ENCODE measurements around the gene SERTAD1.
"Not testable (repeated sequence)": the region's sequence is repeated elsewhere in the genome, so short reads cannot be mapped to it uniquely, and the experiment has no call there.

Gene SERTAD1

DNA sequence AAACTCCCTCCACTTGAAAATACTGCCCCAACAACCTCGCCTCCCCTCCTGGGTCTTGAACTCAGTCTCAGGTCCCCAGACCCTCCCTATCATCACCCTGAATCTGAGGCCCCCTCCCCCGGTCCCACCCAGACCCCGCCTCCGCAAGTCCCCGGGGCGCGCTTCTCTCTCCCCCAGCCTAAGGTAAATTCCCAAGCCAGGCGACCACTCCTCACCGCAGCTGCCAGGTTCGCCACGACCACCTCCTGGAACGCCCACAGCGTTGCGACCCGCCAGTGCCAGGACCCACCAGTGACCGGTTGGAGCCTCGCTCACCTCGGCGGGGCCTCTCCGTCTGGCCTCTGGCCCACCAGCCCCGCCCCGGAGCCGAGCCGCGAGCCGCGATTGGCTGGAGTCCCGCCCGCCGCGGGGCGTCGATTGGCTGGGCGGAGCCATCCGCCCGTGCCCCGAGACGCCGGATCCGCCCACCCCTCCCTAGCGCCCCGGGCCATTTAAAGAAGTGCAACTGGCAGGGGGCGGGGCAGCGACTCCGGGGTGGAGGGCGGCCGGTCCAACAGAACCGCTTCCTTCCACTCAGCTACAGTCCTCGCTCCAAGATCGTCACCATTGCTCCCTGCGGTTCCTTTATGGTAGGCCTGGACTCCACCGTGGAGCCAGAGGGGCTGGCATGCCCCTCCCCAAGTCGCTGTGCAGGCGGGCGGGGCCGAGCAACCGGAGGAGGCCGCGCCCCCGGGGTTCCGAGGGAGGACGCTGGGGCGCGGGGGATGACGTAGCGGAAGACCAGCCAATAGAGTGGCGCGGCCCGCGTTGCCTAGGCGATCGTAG lies 18.4 kb upstream of the SERTAD1 start, which contains the start of gene SERTAD3:
SERTAD3 (minus strand) TSS at position 336 of the 825 bp plus-strand sequence. CDS start 2,255 bp downstream, outside the sequence.
- Histone ChIP-seq H3K36me3 (ENCODE audit: insufficient read depth, low read length) (peaks cover 22% of the 10 kb centered on the region), H3K27me3 (ENCODE audit: insufficient read depth, low read length) (no peaks in the 10 kb centered on the region), H3K4me3 (ENCODE audit: low read length) (peak within 1 kb of the TSS; percentile 99), H3K9me3 (ENCODE audit: low read length) (no peaks in the 10 kb centered on the region), H2AFZ (ENCODE audit: low read depth, low read length) (peak within 1 kb of the TSS; percentile 92), H3K4me1 (ENCODE audit: insufficient read depth, low read length) (peaks cover 31% of the 10 kb centered on the region)

DNA sequence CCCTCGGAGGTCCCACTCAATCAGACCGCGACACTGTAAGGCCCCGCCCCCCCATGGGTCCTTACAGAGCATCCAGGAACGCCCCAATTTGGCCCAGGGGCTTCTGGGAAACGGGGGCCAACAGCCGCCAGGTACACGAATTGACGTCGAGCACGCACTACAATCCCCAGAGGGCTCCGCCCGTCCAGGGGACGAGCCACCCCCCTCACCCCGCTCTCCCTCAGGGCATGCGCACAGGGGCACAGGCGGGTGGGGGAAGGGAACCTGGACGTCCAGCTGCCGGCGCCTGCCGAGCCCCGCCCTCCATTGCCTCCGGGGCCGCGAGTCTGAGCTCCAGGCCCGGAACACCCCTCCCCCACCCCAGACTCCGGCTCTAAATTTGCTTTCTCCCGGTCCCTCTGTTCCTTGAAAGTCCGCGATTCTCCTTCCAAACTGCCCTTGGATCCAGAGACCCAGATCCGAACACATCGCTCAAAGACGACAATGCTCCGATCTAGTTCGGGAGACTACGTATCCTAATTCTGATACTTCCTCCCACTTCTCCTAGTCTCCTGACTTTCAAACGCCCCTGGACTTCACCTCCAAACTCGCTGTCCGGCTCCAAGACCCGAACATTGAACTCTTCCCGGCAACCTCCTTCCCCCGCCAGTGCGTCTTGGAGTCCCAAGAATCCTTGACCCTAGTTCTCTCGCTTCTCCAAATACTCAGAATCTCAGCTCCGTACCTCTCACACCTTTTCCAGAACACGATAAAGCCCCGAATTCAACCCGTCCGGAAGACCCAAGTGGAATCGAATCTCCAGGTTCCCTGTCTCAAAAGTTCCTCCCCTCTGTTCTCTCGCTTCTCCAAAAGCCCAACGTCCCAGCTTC lies 17.6 kb upstream of the SERTAD1 start:
- Histone ChIP-seq H3K9me3 (ENCODE audit: low read length) (no peaks in the 10 kb centered on the region), H3K27me3 (ENCODE audit: insufficient read depth, low read length) (no peaks in the 10 kb centered on the region), H3K36me3 (ENCODE audit: insufficient read depth, low read length) (peaks cover 22% of the 10 kb centered on the region)

DNA sequence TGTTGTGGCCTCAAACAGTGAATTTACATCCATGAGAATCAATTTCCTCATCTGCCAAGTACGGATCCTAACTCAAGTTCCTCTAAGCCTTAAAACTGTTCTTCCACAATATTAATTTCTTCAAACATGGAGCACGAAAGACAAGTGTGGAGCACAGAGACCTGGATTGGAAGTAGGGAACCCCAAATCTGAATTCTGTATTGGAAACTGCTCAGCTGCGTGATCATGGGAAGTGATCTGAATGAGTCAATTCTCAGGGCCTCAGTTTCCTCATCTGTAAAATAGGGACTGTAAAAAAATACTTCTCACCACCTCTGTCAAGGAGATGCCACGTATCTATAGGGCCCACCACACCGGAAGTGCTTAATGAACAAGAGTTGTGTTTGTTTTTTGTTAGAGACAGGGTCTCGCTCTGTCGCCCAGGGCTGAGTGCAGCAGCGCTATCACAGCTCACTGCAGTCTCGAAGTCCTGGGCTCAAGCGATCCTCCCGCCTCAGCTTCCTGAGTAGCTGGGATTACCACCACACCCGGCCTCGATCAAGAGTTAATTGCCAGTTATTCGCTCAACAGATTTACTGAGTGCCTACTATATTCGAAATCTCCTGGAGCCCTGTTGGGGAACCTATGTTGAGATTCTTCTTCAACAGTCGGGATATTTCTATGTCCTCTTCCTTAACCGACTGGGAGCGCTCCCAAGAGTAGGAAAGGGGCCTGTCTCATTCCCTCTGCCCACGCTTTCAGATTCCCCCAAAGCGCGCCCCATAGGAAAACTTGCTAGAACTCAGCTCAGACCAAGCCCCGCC lies 16.7 kb upstream of the SERTAD1 start:
- peaks cover 22% of the 10 kb centered on the region for H3K36me3 ChIP-seq (ENCODE audit: insufficient read depth, low read length)
- H3K9me3 ChIP-seq (ENCODE audit: low read length), result no peaks in the 10 kb centered on the region
- peaks cover 31% of the 10 kb centered on the region for H3K4me1 ChIP-seq (ENCODE audit: insufficient read depth, low read length)
- peak overlapping the region; percentile 99 for H3K4me3 ChIP-seq (ENCODE audit: low read length)
- no peak overlapping the region for H2AFZ ChIP-seq (ENCODE audit: low read depth, low read length)
- H3K27me3 ChIP-seq (ENCODE audit: insufficient read depth, low read length), result no peaks in the 10 kb centered on the region

More for the DNA sequence above, 17.6 kb upstream of the SERTAD1 start:
- Histone ChIP-seq H2AFZ (ENCODE audit: low read depth, low read length) (peak overlapping the region; percentile 44), H3K4me1 (ENCODE audit: insufficient read depth, low read length) (peaks cover 31% of the 10 kb centered on the region), H3K4me3 (ENCODE audit: low read length) (peak overlapping the region; percentile 99)

DNA sequence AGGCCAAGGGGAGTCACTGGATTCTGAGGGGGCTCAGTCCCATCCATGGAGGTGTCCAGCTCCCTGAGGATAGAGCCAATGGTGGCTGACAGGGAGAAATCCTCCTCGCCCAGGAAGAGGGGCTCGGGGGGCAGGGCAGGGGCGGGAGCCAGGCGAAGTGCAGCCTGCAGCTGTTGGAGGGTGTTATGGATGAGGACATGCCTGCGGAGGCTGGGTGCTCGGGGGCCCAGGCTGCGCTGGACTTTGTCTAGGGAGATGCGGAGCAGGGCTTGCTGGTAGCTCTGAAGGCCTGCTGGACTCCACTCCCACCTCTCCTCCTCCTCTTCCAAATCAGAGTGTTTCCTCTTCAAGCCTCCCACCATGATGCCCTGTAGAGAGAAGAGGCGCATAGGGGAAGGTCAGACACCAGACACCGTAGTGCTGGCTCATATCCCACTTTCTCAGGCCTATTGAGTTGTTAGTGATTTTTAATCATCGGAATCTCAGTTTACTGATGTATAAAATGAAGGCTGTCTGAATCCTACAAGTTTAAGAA lies 16.0 kb upstream of the SERTAD1 start:
- Histone ChIP-seq H2AFZ (ENCODE audit: low read depth, low read length) (no peak overlapping the region), H3K27me3 (ENCODE audit: insufficient read depth, low read length) (no peaks in the 10 kb centered on the region), H3K36me3 (ENCODE audit: insufficient read depth, low read length) (peaks cover 22% of the 10 kb centered on the region), H3K9me3 (ENCODE audit: low read length) (no peaks in the 10 kb centered on the region), H3K4me3 (ENCODE audit: low read length) (no peak overlapping the region), H3K4me1 (ENCODE audit: insufficient read depth, low read length) (peaks cover 31% of the 10 kb centered on the region)

DNA sequence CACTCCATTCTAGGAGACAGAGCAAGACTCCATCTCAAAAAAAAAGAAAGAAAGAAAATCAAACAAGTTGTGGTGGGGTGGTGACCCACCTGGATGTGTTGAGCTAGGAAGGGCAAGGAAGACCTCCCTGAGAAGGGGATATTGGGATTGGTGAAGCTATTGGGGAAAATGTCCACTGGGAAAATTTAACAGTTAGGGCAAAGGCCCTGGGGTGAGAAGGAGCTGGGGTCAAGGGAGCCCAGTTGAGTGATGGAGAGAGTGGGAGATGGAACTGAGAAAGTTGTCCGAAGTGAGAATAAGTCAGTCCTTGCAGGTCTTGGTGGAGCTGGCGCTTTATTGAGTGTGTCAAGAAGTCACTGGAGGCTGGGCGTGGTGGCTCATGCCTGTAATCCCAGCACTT lies 12.5 kb upstream of the SERTAD1 start:
- H3K4me3 ChIP-seq (ENCODE audit: low read length), result no peak overlapping the region
- no peaks in the 10 kb centered on the region for H3K9me3 ChIP-seq (ENCODE audit: low read length)
- peaks cover 22% of the 10 kb centered on the region for H3K36me3 ChIP-seq (ENCODE audit: insufficient read depth, low read length)
- no peaks in the 10 kb centered on the region for H3K27me3 ChIP-seq (ENCODE audit: insufficient read depth, low read length)
- H3K4me1 ChIP-seq (ENCODE audit: insufficient read depth, low read length), result peaks cover 23% of the 10 kb centered on the region
- H2AFZ ChIP-seq (ENCODE audit: low read depth, low read length), result no peak overlapping the region

DNA sequence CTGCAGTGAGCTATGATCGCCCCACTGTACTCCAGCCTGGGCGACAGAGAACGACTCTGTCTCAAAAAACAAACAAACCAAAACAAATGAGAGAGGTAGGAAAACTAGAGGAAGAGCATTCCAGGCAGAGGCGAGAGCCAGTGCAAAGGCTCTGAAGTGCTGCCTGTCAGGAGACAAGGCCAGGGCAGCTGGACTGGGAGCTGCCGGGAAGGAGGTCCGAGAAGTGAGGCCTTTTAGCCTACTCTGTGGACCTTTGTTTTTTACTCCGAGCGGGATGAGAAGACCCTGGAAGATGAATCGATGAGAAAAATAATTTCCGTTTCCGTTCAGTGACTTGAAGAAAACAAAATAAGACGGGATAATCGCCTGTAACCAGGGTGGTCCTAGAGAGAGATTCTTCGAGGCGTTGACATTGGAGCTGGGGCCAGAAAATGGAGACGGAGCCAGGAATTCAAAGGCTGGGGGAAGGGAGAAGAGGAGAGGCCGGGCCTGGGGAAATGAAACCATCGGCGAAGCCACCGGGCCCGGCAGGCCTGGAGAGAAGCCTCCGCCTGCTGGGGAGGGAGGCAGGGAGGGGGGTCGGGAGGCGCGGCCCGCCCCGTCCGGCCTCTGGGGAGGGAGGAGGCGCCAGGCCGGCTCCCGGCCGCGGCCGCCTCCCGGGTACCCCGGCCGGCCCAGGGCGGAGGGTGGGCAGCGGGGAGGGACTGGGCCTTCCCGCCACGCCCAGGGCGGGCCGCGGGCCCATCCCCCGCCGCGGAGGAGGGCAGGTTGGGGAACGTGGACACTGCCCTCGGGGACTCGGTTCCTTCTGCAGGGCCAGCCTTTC lies 7.8 kb upstream of the SERTAD1 start:
- Histone ChIP-seq H3K9me3 (ENCODE audit: low read length) (no peaks in the 10 kb centered on the region), H3K4me1 (ENCODE audit: insufficient read depth, low read length) (peaks cover 10% of the 10 kb centered on the region), H3K36me3 (ENCODE audit: insufficient read depth, low read length) (no peaks in the 10 kb centered on the region), H3K4me3 (ENCODE audit: low read length) (peak overlapping the region; percentile 54), H2AFZ (ENCODE audit: low read depth, low read length) (peak overlapping the region; percentile 83), H3K27me3 (ENCODE audit: insufficient read depth, low read length) (no peaks in the 10 kb centered on the region)

DNA sequence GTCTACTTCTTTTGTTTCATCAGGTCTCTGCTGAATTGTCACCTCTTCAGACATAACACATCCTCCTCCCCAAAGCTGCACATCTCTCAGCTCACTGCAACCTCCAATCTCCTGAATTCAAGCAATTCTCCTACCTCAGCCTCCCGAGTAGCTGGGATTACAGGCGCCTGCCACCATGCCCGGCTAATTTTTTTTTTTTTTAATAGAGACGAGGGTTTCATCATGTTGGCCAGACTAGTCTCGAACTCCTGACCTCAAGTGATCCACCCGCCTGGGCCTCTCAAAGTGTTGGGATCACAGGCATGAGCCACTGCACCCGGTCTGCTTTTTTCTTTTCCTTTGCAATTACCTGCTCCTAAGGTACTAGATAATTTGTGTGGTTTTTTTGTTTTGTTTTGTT lies 7.0 kb upstream of the SERTAD1 start:
- H3K27me3 ChIP-seq (ENCODE audit: insufficient read depth, low read length); H2AFZ ChIP-seq (ENCODE audit: low read depth, low read length); H3K9me3 ChIP-seq (ENCODE audit: low read length); H3K36me3 ChIP-seq (ENCODE audit: insufficient read depth, low read length): not testable (repeated sequence)
- H3K4me1 ChIP-seq (ENCODE audit: insufficient read depth, low read length), result peaks cover 10% of the 10 kb centered on the region
- H3K4me3 ChIP-seq (ENCODE audit: low read length), result peak overlapping the region; percentile 54

DNA sequence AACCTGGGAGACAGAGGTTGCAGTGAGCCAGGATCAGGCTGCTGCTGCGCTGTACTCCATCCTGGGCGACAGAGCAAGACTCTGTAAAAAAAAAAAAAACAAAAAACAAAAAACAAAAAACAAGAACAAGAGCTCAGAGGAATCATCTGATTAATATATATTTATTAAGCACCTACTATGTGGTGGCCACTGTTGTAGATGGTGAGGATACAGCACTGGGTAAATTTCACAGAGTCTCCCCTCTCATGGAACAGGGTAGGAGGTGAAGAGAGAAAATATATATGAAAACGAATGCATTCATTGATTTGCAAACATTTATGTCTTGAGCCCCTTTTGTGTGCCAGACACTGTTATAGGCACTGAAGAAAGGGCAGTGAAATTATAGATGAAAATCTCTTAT lies 5.9 kb upstream of the SERTAD1 start:
- H3K4me1 ChIP-seq (ENCODE audit: insufficient read depth, low read length), result peaks cover 10% of the 10 kb centered on the region
- H3K9me3 ChIP-seq (ENCODE audit: low read length), result no peaks in the 10 kb centered on the region
- H3K36me3 ChIP-seq (ENCODE audit: insufficient read depth, low read length), result no peaks in the 10 kb centered on the region
- H2AFZ ChIP-seq (ENCODE audit: low read depth, low read length), result no peak overlapping the region
- no peak overlapping the region for H3K4me3 ChIP-seq (ENCODE audit: low read length)
- H3K27me3 ChIP-seq (ENCODE audit: insufficient read depth, low read length), result no peaks in the 10 kb centered on the region

DNA sequence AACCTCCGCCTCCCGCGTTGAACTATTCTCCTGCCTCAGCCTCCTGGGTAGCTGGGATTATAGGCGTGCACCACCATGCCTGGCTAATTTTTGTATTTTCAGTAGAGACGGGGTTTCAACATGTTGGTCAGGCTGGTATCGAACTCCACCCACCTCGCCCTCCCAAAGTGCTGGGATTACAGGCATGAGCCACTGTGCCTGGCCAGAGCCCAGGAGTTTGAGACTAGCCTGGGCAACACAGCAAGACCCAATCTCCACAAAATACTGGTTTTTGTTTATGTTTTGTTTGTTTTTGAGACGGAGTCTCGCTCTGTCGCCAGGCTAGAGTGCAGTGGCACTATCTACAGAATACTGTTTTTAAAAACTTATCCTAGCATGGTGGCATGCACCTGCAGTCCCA lies 4.5 kb upstream of the SERTAD1 start:
- not testable (repeated sequence) for H2AFZ ChIP-seq (ENCODE audit: low read depth, low read length); H3K4me3 ChIP-seq (ENCODE audit: low read length); H3K27me3 ChIP-seq (ENCODE audit: insufficient read depth, low read length); H3K36me3 ChIP-seq (ENCODE audit: insufficient read depth, low read length); H3K9me3 ChIP-seq (ENCODE audit: low read length)
- H3K4me1 ChIP-seq (ENCODE audit: insufficient read depth, low read length), result peaks cover 10% of the 10 kb centered on the region

DNA sequence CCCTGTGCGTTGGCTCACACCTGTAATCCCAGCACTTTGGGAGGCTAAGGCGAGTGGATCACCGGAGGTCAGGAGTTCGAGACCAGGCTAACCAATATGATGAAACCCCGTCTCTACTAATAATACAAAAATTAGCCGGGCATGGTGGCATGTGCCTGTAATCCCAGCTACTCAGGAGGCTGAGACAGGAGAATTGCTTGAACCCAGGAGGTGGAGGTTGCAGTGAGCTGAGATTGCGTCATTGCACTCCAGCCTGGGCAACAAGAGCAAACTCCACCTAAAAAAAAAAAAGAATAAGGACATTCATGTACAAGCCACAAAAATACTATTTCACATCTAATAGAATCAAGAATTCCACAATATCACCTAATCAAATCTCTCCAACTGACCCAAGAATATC lies 2.4 kb upstream of the SERTAD1 start:
- not testable (repeated sequence) for H2AFZ ChIP-seq (ENCODE audit: low read depth, low read length); H3K9me3 ChIP-seq (ENCODE audit: low read length); H3K36me3 ChIP-seq (ENCODE audit: insufficient read depth, low read length); H3K27me3 ChIP-seq (ENCODE audit: insufficient read depth, low read length); H3K4me3 ChIP-seq (ENCODE audit: low read length)
- H3K4me1 ChIP-seq (ENCODE audit: insufficient read depth, low read length), result peaks cover 14% of the 10 kb centered on the region

DNA sequence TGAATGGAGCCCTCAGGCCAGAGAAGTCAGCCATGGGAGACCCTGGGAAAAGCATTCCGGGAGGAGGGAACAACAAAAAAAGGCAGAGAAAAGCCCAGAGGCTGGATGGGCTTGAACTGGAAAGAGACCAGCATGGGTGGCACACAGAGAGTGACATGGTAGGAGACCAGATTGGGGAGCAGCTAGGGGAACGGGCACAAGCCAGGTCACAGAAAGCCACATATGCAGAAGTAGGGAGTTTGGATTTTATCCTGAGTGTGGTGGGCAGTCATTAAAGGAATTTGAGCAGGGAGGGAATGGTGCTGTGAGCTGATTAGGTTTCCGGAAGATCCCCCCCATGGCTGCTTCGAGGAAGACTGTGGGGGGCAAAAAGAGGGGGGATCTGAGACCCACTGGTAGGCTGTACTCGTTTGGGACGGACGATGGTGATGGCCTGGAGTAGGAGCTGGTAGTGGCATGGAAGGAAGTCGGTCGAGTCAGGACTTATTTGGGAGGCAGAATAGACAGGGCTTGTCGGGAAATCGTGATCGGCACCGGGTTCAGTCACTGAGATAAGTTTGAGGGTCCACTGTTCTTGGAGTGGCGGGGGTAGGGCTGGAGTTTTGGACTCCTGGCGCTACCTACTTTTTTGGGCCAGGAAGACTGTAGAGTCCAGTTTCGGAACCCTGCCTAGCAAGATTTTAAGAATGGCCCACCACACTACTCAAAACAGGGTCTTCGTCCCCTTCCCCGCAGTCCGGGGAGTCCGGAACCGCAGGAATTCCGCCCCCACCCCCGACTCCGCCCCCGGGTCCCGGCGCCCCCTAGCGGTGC lies 949 bp downstream of the SERTAD1 start:
- H3K36me3 ChIP-seq (ENCODE audit: insufficient read depth, low read length), result peaks cover 7% of the 10 kb centered on the region
- no peaks in the 10 kb centered on the region for H3K27me3 ChIP-seq (ENCODE audit: insufficient read depth, low read length)

More for the DNA sequence above, 949 bp downstream of the SERTAD1 start:
- Histone ChIP-seq H3K9me3 (ENCODE audit: low read length) (no peaks in the 10 kb centered on the region), H2AFZ (ENCODE audit: low read depth, low read length) (peak overlapping the region; percentile 98), H3K4me3 (ENCODE audit: low read length) (peak overlapping the region; percentile 59), H3K4me1 (ENCODE audit: insufficient read depth, low read length) (peaks cover 11% of the 10 kb centered on the region)

All from neuron (in vitro differentiated cells).